DMS114 treated with DMSO at 0.1 percent for 48 hours (cell line): ENCODE data around the gene MRPL51.
"Not testable (repeated sequence)": the region's sequence is repeated elsewhere in the genome, so short reads cannot be mapped to it uniquely, and the experiment has no call there.

ENCODE experiments used
- DNase-seq: peaks from one replicate; lab custom pipeline; 2025; ENCODE audit not compliant: unreplicated experiment; lab: John Stamatoyannopoulos, UW

Gene MRPL51

DNA sequence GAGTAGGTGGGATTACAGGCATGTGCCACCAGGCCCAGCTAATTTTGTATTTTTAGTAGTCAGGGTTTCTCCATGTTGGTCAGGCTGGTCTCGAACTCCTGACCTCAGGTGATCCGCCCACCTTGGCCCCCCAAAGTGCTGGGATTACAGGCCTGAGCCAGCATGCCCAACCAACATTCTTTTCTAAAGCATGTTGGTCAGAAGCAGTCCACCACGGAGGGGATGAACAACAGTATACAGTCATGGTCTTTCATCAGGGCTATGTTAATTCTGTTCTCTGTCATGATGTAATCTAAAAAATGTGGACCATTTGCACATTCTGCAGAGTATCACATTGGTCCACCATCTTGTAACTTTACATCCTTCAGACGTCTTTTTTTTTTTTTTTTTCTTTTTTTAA is 3.6 kb downstream of the MRPL51 start:
- DNase-seq = no peak

DNA sequence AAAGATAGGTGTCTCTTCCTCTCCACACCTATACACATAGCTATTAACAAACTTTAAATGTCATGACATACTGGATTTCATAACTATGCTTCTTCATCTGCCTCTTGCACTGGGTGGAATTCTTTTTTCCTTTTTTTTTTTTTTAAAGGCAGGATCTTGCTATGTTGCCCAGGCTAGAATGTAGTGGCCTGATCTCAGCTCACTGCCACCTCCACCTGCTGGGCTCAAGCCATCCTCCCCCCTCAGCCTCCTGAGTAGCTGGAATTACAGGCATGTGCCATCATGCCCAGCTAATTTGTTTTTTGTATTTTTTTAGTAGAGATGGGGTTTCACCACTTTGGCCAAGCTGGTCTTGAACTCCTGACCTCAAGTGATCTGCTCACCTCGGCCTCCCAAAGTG is 4.8 kb downstream of the MRPL51 start:
- no peak for DNase-seq

DNA sequence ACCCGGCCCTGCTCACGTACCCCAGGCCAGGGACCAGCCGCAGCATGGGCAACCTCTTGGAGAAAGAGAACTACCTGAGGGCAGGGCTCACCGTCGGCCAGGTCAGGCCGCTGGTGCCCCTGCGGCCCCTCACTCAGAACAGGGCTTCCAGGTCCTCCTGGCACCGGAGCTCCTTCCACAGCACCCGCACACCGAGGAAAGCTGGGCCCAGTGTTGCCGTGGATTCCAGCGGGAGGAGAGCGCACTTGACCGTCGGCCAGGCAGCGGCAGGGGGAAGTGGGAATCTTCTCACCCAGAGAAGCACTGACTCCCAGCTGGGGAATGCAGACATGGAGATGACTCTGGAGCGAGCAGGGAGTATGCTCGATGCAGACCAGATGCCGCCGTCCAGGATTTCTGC is 14.6 kb downstream of the MRPL51 start:
- DNase-seq = no peak

DNA sequence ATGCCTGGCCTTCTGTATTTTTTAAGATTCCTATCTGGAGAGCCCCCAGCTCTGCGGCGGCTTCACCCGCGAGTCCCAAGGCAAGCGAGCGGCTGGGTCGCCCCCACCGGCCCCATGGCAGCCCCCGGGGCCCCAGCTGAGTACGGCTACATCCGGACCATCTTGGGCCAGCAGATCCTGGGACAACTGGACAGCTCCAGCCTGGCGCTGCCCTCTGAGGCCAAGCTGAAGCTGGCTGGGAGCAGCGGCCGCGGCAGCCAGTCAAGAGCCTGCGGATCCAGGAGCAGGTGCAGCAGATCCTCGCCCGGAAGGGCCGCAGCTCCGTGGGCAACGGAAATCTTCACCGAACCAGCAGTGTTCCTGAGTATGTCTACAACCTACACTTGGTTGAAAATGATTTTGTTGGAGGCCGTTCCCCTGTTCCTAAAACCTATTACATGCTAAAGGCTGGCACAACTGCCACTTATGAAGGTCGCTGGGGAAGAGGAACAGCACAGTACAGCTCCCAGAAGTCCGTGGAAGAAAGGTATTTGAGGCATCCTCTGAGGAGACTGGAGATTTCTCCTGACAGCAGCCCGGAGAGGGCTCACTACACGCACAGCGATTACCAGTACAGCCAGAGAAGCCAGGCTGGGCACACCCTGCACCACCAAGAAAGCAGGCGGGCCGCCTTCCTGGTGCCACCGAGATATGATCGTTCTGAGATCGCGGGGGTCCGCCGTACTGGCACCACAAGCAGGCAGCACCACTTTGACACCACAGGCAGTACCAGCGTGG is 15.3 kb downstream of the MRPL51 start:
- not testable (repeated sequence) for DNase-seq

DNA sequence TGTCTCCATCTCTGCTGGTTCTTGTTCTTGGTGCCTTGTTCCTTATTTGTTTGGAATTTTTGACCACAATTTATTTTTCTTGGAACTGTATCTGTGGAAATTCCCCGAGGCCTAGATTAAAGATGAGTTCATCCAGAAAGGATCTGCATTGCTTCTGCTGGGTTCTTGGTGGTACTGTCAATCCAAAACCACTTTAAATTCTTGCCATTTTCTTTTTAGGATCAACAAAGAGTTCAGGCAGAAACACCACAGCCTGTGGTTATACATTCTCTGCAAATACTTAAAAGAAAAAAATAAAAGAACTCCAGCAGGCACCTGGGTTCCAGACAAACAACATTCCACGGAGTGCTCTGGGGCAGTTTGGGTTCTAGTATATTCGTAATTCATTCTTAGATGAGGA is 16.6 kb downstream of the MRPL51 start:
- no peak for DNase-seq

DNA sequence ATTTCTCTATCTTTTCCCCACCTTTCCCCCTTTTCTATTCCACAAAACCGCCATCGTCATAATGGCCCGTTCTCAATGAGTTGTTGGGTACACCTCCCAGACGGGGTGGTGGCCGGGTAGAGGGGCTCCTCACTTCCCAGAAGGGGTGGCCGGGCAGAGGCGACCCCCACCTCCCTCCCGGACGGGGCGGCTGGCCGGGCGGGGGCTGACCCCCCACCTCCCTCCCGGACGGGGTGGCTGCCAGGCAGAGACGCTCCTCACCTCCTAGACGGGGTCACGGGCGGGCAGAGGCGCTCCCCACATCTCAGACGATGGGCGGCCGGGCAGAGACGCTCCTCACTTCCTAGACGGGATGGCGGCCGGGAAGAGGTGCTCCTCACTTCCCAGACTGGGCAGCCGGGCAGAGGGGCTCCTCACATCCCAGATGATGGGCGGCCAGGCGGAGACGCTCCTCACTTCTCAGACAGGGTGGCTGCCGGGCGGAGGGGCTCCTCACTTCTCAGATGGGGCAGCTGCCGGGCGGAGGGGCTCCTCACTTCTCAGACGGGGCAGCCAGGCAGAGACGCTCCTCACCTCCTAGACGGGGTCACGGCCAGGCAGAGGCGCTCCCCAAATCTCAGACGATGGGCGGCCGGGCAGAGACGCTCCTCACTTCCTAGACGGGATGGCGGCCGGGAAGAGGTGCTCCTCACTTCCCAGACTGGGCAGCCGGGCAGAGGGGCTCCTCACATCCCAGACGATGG is 17.7 kb downstream of the MRPL51 start:
- not testable (repeated sequence) for DNase-seq

DNA sequence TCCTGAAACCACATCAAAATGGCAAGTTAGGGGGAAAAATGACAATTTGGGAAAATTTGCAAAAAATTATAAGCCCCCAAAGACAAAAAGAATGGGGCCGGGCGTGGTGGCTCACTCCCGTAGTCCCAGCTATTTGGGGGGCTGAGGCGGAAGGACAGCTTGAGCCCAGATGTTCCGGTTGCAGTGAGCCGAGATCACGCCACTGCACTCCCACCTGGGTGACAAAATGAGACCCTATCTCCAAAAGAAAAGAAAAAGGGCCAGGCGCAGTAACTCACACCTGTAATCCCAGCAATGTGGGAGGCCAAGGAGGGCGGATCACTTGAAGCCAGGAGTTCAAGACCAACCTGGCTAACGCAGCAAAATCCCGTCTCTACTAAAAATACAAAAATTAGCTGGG is 20.6 kb downstream of the MRPL51 start:
- DNase-seq = no peak

DNA sequence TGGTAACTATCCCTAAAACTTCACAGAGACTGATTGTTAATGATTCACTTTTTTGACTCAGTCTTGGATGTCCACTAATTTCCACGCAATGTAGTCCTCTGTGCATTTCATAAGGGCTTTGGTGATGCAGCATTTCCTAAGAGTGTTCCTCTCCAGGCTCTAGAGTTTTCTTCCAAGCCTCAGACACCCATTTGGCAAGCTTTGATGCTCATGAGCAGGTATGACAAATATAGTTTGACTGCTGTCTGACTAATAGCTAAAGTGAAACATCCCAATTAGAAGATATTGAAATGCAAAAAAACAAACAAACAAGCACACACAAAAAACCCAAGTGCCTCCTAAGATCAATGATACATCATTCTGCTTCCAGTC is 21.1 kb downstream of the MRPL51 start:
- DNase-seq = no peak

DNA sequence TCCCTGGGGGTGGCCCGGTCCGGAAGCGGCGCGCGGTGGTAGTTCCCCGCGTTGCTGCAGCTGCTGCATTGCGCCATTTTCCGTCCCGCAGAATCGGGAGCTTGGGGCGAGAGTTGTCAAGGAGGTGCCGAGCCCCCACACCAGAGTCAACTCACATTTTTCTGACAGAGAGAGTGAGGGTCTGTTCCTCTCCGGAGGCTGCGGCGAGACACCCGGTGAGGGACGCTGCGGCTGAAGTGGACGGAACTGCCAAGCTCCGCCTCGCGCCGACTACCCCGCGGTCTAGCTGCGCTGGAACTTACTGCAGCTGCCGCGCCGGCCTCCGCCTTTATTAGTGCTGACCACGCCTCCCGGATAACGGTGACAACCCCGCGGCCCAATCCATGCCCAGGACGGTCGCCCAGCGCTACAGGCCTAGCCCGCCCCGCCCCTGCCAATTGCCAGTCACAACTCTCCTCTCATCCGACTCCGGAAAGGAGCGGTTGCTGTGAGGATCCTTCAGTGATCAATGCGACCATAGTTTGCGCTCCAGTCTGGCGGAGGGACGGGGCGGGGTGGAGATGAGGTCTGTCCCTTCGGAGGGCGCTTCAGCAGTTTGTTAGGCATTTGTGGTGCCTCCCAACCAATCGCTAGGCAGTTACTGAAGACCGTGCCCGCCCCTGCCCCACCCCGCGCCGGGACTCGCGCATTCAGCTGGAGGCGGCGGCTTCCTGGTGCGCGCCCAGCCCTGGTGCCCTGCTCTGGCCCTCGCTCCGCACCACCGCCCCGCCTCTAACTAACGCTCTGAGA is 22.5 kb downstream of the MRPL51 start, which contains the start of gene VAMP1:
Gene VAMP1 (minus strand): TSS at position 303 of the 789 bp plus-strand sequence. CDS start 146 bp downstream, at position 157.
- peak; percentile 98 for DNase-seq

DNA sequence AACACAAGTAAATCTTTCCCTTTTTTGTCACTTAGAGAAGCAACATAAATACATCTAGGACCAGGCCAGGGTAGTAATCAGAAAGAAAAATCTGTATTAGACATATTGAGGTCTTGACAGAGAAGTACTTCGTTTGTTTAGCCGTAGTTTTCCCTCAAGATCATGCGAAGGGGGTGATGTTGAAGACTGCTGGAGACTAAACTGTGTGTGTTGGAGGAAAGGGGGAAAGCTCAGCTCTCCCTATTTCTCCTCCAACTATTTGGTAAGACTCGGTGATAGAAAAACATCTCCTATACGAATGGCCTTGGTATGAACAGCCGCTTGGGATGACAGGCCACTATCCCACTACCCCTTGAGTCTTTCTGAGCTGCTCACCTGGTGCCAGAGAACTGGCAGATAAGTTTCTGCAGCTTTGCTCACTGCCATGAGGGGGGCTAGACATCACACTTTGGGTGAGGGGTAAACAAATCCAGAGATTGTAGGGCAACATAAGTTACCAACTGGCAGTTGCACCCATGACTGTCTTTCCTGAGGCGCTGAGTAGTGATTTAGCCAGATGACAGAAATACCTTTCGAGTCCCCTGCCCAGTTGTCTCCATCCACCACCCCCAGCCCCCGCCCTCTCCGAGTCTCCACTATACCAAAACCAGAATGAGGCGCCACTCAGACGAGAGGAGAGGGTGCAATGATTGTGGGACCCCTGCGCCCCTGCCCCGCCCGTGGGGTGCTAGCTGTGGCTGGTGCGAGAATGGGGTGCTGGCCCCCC is 23.3 kb downstream of the MRPL51 start:
- DNase-seq = no peak

DNA sequence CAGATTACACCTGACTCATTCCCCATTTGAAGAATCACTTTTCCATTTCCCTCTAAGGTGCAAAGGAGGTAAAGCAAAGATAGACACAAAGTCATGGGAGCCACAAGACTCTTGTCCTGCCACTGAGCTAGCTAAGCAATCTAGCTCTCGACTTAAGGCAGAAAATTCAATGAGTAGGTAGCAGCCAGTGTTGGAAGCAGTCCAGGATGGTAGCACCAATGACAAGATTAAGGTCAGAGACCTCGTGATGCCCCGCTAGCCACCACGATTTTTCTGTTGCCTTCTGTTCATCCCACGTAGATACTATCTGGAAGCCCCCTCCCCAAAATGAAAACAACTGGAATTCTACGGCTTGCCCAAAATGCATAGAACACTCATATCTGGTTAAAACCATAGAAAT is 24.0 kb downstream of the MRPL51 start:
- DNase-seq = no peak

DNA sequence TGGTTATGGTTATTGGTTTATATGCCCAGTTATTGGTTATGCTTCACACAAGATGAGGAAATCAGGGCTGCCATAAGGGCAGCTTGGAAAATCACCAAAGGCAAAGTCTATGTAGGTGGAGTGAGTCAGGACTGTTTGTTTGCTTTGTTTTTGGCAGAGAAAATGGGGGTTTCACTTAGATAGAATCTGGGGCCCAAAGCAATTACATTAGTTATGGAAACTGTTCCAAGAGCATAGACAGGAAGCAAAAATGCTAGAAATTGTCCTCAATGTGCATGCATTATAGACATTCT is 24.8 kb downstream of the MRPL51 start:
- DNase-seq = no peak

DNA sequence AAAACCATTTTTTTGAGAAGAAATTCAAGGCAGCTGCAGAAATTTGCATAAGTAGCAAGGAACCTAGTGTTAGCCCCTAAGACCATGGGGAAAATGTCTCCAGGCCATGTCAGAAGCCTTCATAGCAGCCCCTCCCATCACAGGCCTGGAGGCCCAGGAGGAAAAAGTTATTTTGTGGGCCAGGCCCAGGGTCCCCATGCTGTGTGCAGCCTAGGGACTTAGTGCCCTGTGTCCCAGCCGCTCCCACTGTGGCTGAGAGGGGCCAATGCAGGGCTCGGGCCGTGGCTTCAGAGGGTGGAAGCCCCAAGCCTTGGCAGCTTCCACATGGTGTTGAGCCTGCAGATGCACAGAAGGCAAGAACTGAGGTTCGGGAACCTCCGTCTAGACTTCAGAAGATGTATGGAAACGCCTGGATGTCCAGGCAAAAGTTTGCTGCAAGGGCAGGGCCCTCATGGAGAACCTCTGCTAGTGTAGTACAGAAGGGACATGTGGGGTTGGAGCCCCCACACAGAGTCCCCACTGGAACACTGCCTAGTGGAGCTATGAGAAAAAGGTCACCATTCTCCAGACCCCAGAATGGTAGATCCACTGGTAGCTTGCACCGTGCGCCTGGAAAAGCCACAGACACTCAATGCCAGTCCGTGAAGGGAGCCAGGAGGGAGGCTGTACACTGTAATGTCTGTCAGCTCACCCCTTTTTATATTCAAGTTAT is 25.3 kb downstream of the MRPL51 start:
- not testable (repeated sequence) for DNase-seq

DNA sequence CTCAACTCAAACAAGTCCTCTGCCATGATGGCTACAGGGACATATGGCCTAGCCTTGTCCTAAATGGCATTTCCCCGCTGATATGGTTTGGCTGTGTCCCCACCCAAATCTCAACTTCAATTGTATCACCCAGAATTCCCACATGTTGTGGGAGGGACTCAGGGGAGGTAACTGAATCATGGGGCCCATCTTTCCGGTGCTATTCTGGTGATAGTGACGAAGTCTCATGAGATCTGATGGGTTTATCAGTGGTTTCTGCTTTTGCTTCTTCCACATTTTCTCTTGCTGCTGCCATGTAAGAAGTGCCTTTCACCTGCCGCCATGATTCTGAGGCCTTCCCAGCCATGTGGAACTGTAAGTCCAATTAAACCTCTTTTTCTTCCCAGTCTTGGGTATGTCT is 26.3 kb downstream of the MRPL51 start:
- not testable (repeated sequence) for DNase-seq

DNA sequence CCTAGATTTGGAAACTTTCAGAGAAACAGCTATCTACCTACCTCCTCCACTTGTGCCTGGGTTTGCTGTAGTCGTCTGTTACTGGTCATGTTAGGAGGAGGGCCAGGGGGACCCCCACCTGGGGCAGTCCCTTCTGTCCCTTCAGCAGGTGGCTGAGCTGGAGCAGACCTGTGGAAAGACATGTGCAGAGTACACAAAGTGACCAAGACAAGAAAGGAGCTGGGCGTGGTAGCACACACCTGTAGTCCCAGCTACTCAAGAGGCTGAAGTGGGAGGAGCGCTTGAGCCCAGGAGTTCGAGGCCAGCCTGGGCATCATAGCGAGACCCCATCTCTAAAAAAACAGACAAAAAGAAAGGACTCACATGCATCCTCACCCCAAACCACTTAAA is 26.9 kb downstream of the MRPL51 start:
- no peak for DNase-seq

DNA sequence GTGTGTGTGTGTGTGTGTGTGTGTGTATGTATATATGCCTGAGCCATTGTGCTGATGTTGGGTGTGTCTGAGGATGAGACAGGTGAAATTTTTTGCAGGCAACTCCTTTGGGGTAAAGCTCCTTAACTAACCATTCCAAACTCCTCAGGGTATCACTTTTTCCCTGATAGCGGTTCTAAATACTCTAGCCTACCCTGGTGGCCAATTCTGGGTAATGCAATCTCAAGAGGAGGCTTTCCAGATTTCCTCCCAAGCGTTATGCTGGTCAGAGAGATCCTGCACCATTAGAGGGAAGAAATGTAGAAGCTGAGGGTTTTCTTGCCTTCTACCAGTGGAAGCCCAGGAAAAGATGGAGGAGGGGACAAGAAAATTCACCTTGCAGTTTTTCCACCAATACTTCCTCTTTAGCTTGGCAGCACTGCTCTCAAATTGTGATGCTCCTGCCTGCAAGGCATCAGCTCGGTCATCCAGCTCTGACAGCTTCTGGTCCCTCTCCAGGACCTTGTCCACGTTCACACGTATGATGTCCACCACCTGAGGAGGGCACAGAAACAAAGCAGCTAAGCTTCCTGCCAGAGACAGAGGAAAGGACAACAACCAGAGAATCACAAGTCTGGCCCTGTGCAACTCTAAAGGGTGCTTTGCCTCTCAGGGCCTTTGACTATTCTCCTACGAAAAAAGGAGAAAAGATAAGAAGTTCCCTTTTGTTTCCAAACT is 27.4 kb downstream of the MRPL51 start:
- DNase-seq = peak; percentile 50

DNA sequence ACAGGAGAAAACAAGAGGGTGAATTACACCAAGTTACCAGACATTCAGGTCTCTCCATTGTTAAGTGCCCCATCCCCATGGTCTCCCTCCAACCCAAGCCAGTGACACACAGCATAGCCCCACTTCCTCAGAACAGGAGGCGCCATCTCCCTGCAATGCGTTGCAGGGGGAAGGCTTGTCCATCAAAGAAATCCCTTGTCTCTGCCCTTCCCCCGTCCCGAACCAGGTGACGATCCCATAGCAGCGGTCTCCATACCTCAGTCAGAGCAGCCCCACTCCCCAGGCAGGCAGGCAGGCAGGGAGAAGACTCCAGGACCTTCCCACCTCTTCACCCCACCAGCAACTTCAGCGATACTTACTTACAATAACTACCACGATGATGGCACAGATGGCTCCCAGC is 28.5 kb downstream of the MRPL51 start:
- DNase-seq = no peak

DNA sequence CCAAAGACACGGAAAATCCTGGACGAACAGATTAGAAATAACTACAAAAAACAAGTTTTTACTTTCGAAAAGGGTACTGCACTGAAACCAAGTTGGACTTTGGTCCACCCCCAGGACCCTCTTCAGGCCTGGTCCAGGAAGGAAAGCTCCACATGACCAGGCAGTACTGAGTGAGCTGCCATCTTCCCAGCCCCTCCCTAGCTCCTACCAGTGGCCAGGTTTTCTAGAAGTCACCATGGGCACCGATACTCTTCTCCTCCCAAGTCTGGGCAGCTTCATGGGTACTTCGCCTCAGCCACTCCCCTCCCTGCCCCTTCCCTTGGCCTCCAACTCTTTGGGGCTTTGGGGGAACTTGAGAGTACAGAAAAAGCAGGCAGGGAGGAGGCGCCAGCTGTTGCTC is 29.2 kb downstream of the MRPL51 start:
- DNase-seq = no peak

DNA sequence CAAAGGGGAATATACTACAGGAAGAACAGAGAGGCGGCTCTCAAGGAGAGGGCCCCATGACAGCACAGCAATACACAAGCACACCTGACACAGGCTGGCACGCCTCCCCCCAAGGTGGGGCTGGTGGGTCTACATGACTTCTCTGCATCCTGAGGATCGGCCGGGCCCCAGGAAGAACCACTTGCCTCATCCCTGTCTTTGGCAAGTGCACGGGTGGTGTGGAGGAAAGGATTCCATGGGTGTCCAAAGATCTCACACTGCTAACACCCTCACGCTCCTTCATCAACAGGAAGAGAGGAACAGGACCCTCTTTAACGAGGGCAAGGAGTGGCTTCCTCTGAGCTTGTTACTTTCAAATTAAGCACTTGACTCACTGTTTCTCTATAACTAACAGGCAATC is 29.8 kb downstream of the MRPL51 start:
- DNase-seq = no peak
